Stimulated activated naive CD8-positive, alpha-beta T cell treated with anti-CD3 and anti-CD28 coated beads, Interleukin-15, Interleukin-2, amounts not matched to agents 100 U/mL and 50 U/mL, for 24 hours (primary cell): ENCODE results near the gene ACTN4.
"Not testable (repeated sequence)": the region's sequence is repeated elsewhere in the genome, so short reads cannot be mapped to it uniquely, and the experiment has no call there.

ENCODE experiments used
- ATAC-seq: fragments of 150-1000 bp; cut with Tn5 transposase; one replicate; pipeline ENCODE4 v1.10.0; 2021
- DNase-seq: peaks from one replicate; pipeline ENCODE4 v3.0.0; 2021

ACTN4 gene

GRCh38 chr19:38770228-38770948 lies 122.9 kb downstream of the ACTN4 start:
- ATAC-seq, DNase-seq: not testable (repeated sequence)

- peak; percentile 84 for ATAC-seq
Measured at GRCh38 chr19:38770949-38771275, 123.5 kb downstream of the ACTN4 start.

GRCh38 chr19:38771569-38771968 lies 124.1 kb downstream of the ACTN4 start:
- not testable (repeated sequence) for DNase-seq, ATAC-seq

More at GRCh38 chr19:38770949-38771275, 123.5 kb downstream of the ACTN4 start:
- not testable (repeated sequence) for DNase-seq

GRCh38 chr19:38773469-38774177 lies 126.2 kb downstream of the ACTN4 start, which contains the start of gene LGALS7:
LGALS7 (minus strand) TSS chr19:38773517; CDS start chr19:38773492, 25 bp downstream.
- ATAC-seq, result no peak
- DNase-seq, result no peak

GRCh38 chr19:38774181-38774950 lies 126.9 kb downstream of the ACTN4 start:
- DNase-seq, result no peak
- no peak for ATAC-seq

GRCh38 chr19:38778733-38779132 lies 131.3 kb downstream of the ACTN4 start:
- ATAC-seq (no peak), DNase-seq (no peak)

GRCh38 chr19:38780443-38780842 lies 133.0 kb downstream of the ACTN4 start:
- no peak for ATAC-seq

GRCh38 chr19:38781058-38781457 lies 133.6 kb downstream of the ACTN4 start:
- ATAC-seq (no peak), DNase-seq (no peak)

More at GRCh38 chr19:38780443-38780842, 133.0 kb downstream of the ACTN4 start:
- DNase-seq, result no peak
